HepG2 (cell line): Measurements from ENCODE around the gene PRRT2. TPM values are rescaled to one million over a fixed set of nuclear protein-coding genes. Genes with fewer than 3 reads are reported as not detected.

Experiments
- ASH2L ChIP-seq: fragments of 300-600, 200-600 bp; sonication (generic); IDR thresholded peaks from 2 replicates; pipeline ENCODE4 v1.7.0; 2017; ENCODE audit warnings: low read depth, mild to moderate bottlenecking, moderate library complexity, mixed read lengths, low read length; ENCODE audit not compliant: insufficient read length
- CHD2 ChIP-seq: IDR thresholded peaks from 2 replicates; pipeline ENCODE4 v1.6.1; 2011; ENCODE audit warnings: low read depth, low read length, improper control_type of control experiment
- CHD4 ChIP-seq: fragments of 200-600 bp; sonication (generic); IDR thresholded peaks from 2 replicates; pipeline ENCODE4 v1.7.0; 2017; ENCODE audit warnings: mild to moderate bottlenecking, low read length, borderline replicate concordance
- ETV5 ChIP-seq: IDR thresholded peaks from 2 replicates; pipeline ENCODE4 v1.6.1; 2018; ENCODE audit warnings: missing biosample characterization, missing genetic modification reagents, inconsistent platforms, borderline replicate concordance
- FLYWCH1 ChIP-seq: sonication (generic); formaldehyde crosslinking; IDR thresholded peaks from 2 replicates; pipeline ENCODE4 v1.8.1; 2023; ENCODE audit warnings: mild to moderate bottlenecking, missing genetic modification reagents
- GTF2F1 ChIP-seq: fragments of 150-350 bp; IDR thresholded peaks from 2 replicates; pipeline ENCODE4 v1.6.1; 2014; ENCODE audit warnings: low read length
- HMG20B ChIP-seq: conservative IDR thresholded peaks from 2 replicates; pipeline ENCODE4 v1.6.1; 2016; ENCODE audit warnings: missing genetic modification reagents, missing compliant biosample characterization
- HNRNPL ChIP-seq: fragments of 200-400 bp; formaldehyde crosslinking; IDR thresholded peaks from 2 replicates; pipeline ENCODE4 v1.6.1; 2017; ENCODE audit warnings: mild to moderate bottlenecking, low read depth, low read length
- KLF11 ChIP-seq: IDR thresholded peaks from 2 replicates; pipeline ENCODE4 v1.6.1; 2016; ENCODE audit warnings: missing compliant biosample characterization
- PRMT3 ChIP-seq: sonication (generic); formaldehyde crosslinking; IDR thresholded peaks from 2 replicates; pipeline ENCODE4 v1.8.1; 2022; ENCODE audit warnings: low read depth, mild to moderate bottlenecking, moderate library complexity, missing genetic modification reagents, borderline replicate concordance
- PTBP1 ChIP-seq: fragments of 200-400 bp; formaldehyde crosslinking; IDR thresholded peaks from 2 replicates; pipeline ENCODE4 v1.6.1; 2018; ENCODE audit warnings: low read length, low read depth; ENCODE audit not compliant: poor library complexity, severe bottlenecking
- RBFOX2 ChIP-seq: fragments of 200-400 bp; formaldehyde crosslinking; IDR thresholded peaks from 2 replicates; pipeline ENCODE4 v1.6.1; 2017; ENCODE audit warnings: low read depth, mild to moderate bottlenecking, low read length
- TOPORS ChIP-seq: sonication (generic); formaldehyde crosslinking; IDR thresholded peaks from 2 replicates; pipeline ENCODE4 v1.8.0; 2023; ENCODE audit warnings: mild to moderate bottlenecking, missing genetic modification reagents
- TP53 ChIP-seq: sonication (generic); formaldehyde crosslinking; conservative IDR thresholded peaks from 2 replicates; pipeline ENCODE4 v1.4.0; 2020; ENCODE audit warnings: missing genetic modification reagents
- ZBTB1 ChIP-seq: sonication (generic); formaldehyde crosslinking; IDR thresholded peaks from 2 replicates; pipeline ENCODE4 v1.4.0; 2020; ENCODE audit warnings: missing genetic modification reagents, borderline replicate concordance
- ZBTB43 ChIP-seq: sonication (generic); formaldehyde crosslinking; conservative IDR thresholded peaks from 2 replicates; pipeline ENCODE4 v1.4.0; 2020; ENCODE audit warnings: missing genetic modification reagents
- ZNF138 ChIP-seq: sonication (generic); formaldehyde crosslinking; IDR thresholded peaks from 2 replicates; pipeline ENCODE4 v1.5.0; 2020; ENCODE audit warnings: mild to moderate bottlenecking, low read depth, missing genetic modification reagents
- ZNF878 ChIP-seq: sonication (generic); formaldehyde crosslinking; IDR thresholded peaks from 2 replicates; pipeline ENCODE4 v1.8.1; 2023; ENCODE audit warnings: mild to moderate bottlenecking, missing genetic modification reagents, moderate library complexity
- polyA plus RNA-seq, 8 experiments: library from polyadenylated mRNA; depleted of rRNA in 3 of 8; stranded (reverse) in 7 of 8; unstranded in 1 of 8; fragments of >200 nt; fragmentation: Illumina TruSeq in 4 of 8; extraction: Trizol in 4 of 8; gene quantifications; 2 replicates each; pipeline versions ENCODE4 v1.2.1 to v1.2.3, GENCODE V29; 2011 to 2016; ENCODE audit warnings: low read depth in 4 of 8, missing spikeins in 1 of 8, mixed read lengths in 1 of 8; ENCODE audit not compliant: insufficient read depth in 1 of 8
- total RNA-seq, 5 experiments: library from RNA; depleted of rRNA; stranded (reverse); fragments of >200 nt; fragmentation: Illumina TruSeq; extraction: Trizol; gene quantifications; 2 replicates each; pipeline ENCODE4 v1.2.3, GENCODE V29; 2016; ENCODE audit warnings: low read depth in 1 of 5
- TF ChIP-seq, protein P1 (sequence below): sonication (generic); formaldehyde crosslinking; IDR thresholded peaks from 2 replicates; pipeline ENCODE4 v1.5.0; 2020; ENCODE audit warnings: missing genetic modification reagents
- TF ChIP-seq, protein P2 (sequence below): sonication (generic); formaldehyde crosslinking; IDR thresholded peaks from 2 replicates; pipeline ENCODE4 v1.9.0; 2021; ENCODE audit warnings: missing genetic modification reagents, borderline replicate concordance
- TF ChIP-seq, protein P3 (sequence below): IDR thresholded peaks from 2 replicates; pipeline ENCODE4 v1.6.1; 2012; ENCODE audit warnings: inconsistent platforms
- TF ChIP-seq, protein P4 (sequence below): sonication (generic); formaldehyde crosslinking; IDR thresholded peaks from 2 replicates; pipeline ENCODE4 v1.8.1; 2023; ENCODE audit warnings: missing genetic modification reagents, mild to moderate bottlenecking, borderline replicate concordance
- TF ChIP-seq, protein P5 (sequence below): sonication (generic); formaldehyde crosslinking; IDR thresholded peaks from 2 replicates; pipeline ENCODE4 v1.5.0; 2020; ENCODE audit warnings: mild to moderate bottlenecking, low read depth, missing genetic modification reagents, borderline replicate concordance
- TF ChIP-seq, protein P6 (sequence below): sonication (generic); formaldehyde crosslinking; IDR thresholded peaks from 2 replicates; pipeline ENCODE4 v1.4.0; 2020; ENCODE audit warnings: missing genetic modification reagents

The PRRT2 gene
- total and polyA plus RNA-seq, 2 of the 13 experiments (the other 11 are each of a cell fraction or from before 2014, with no cell fraction given): 0.51 to 1.1 TPM

- no peak for TF ChIP-seq PTBP1
- TF ChIP-seq, protein P1, sequence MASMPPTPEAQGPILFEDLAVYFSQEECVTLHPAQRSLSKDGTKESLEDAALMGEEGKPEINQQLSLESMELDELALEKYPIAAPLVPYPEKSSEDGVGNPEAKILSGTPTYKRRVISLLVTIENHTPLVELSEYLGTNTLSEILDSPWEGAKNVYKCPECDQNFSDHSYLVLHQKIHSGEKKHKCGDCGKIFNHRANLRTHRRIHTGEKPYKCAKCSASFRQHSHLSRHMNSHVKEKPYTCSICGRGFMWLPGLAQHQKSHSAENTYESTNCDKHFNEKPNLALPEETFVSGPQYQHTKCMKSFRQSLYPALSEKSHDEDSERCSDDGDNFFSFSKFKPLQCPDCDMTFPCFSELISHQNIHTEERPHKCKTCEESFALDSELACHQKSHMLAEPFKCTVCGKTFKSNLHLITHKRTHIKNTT (CRISPR knock-in tag): no peak
- no peak for TF ChIP-seq GTF2F1
- TF ChIP-seq CHD2: no peak
- TF ChIP-seq RBFOX2: peak; percentile 75
- TF ChIP-seq TOPORS (CRISPR knock-in tag): no peak
- TF ChIP-seq TP53 (CRISPR knock-in tag): no peak
- TF ChIP-seq, protein P2, sequence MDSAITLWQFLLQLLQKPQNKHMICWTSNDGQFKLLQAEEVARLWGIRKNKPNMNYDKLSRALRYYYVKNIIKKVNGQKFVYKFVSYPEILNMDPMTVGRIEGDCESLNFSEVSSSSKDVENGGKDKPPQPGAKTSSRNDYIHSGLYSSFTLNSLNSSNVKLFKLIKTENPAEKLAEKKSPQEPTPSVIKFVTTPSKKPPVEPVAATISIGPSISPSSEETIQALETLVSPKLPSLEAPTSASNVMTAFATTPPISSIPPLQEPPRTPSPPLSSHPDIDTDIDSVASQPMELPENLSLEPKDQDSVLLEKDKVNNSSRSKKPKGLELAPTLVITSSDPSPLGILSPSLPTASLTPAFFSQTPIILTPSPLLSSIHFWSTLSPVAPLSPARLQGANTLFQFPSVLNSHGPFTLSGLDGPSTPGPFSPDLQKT: no peak
- TF ChIP-seq ASH2L: no peak
- 0 out of 2 replicates have a peak, but pooled peaks have one; percentile 55 for TF ChIP-seq HNRNPL
- TF ChIP-seq, protein P3, sequence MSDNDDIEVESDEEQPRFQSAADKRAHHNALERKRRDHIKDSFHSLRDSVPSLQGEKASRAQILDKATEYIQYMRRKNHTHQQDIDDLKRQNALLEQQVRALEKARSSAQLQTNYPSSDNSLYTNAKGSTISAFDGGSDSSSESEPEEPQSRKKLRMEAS: no peak
- no peak for TF ChIP-seq PRMT3 (CRISPR knock-in tag)
- TF ChIP-seq, protein P4, sequence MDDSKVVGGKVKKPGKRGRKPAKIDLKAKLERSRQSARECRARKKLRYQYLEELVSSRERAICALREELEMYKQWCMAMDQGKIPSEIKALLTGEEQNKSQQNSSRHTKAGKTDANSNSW: no peak
- no peak for TF ChIP-seq ZBTB1
- TF ChIP-seq, protein P5, sequence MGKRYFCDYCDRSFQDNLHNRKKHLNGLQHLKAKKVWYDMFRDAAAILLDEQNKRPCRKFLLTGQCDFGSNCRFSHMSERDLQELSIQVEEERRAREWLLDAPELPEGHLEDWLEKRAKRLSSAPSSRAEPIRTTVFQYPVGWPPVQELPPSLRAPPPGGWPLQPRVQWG: no peak
- TF ChIP-seq HMG20B: no peak
- TF ChIP-seq FLYWCH1 (CRISPR knock-in tag): no peak
- 0 out of 2 replicates have a peak, but pooled peaks have one; percentile 30 for TF ChIP-seq ZNF138 (CRISPR knock-in tag)
- TF ChIP-seq CHD4: no peak
- no peak for TF ChIP-seq KLF11 (CRISPR knock-in tag)
- TF ChIP-seq ZNF878: no peak
- no peak for TF ChIP-seq ETV5 (CRISPR knock-in tag)
- TF ChIP-seq, protein P6, sequence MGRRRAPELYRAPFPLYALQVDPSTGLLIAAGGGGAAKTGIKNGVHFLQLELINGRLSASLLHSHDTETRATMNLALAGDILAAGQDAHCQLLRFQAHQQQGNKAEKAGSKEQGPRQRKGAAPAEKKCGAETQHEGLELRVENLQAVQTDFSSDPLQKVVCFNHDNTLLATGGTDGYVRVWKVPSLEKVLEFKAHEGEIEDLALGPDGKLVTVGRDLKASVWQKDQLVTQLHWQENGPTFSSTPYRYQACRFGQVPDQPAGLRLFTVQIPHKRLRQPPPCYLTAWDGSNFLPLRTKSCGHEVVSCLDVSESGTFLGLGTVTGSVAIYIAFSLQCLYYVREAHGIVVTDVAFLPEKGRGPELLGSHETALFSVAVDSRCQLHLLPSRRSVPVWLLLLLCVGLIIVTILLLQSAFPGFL (CRISPR knock-in tag): no peak
- TF ChIP-seq ZBTB43: no peak
Measured at GRCh38 chr16:29809031-29809747, 2.8 kb upstream of the PRRT2 start (continued).
